ENCODE results near the gene SDR9C7. TPM values are rescaled to one million over a fixed set of nuclear protein-coding genes. Genes with fewer than 3 reads are reported as not detected.
"Not testable (repeated sequence)": the region's sequence is repeated elsewhere in the genome, so short reads cannot be mapped to it uniquely, and the experiment has no call there.

SDR9C7 gene
- total and polyA plus RNA-seq, 2 experiments from 2014 or later: not detected

GRCh38 chr12:56982578-56983236 is 48.5 kb upstream of the SDR9C7 start:
- H3K36me3 Mint-ChIP-seq (ENCODE audit: low read depth); DNase-seq (ENCODE audit: low spot score); H3K4me1 ChIP-seq (ENCODE audit: insufficient read depth); H2AFZ ChIP-seq; H3K9me3 Mint-ChIP-seq; H3K27ac ChIP-seq (ENCODE audit: low read depth); H3F3A ChIP-seq (replicated peaks; ENCODE audit: low read depth); H3K79me2 ChIP-seq (replicated peaks; ENCODE audit: insufficient read depth); ATAC-seq; H3K27me3 ChIP-seq (ENCODE audit: insufficient read depth); H3K4me3 ChIP-seq; H3K4me3 Mint-ChIP-seq; H3K4me1 Mint-ChIP-seq; H3K36me3 ChIP-seq (ENCODE audit: insufficient read depth); H3K4me2 ChIP-seq; H3K27ac Mint-ChIP-seq; H4K20me1 ChIP-seq (replicated peaks; ENCODE audit: insufficient read depth): not testable (repeated sequence)
- H3K27me3 Mint-ChIP-seq (ENCODE audit: insufficient read depth, low read depth, poor library complexity): peaks cover 15% of the 10 kb centered on the region
- H3K9me2 ChIP-seq (ENCODE audit: insufficient read depth): peaks cover 17% of the 10 kb centered on the region

GRCh38 chr12:56980941-56981530 is 46.8 kb upstream of the SDR9C7 start:
- no peak overlapping the region for H3K27ac Mint-ChIP-seq
- H3K4me3 ChIP-seq: no peak overlapping the region
- ATAC-seq: no peak
- peaks cover 17% of the 10 kb centered on the region for H3K9me2 ChIP-seq (ENCODE audit: insufficient read depth)
- H4K20me1 ChIP-seq (replicated peaks; ENCODE audit: insufficient read depth): no peaks in the 10 kb centered on the region
- no peak overlapping the region for H2AFZ ChIP-seq
- no peaks in the 10 kb centered on the region for H3K27me3 ChIP-seq (ENCODE audit: insufficient read depth)
- no peak overlapping the region for H3K4me2 ChIP-seq
- H3K36me3 ChIP-seq (ENCODE audit: insufficient read depth): no peaks in the 10 kb centered on the region
- H3K36me3 Mint-ChIP-seq (ENCODE audit: low read depth): peaks cover 5% of the 10 kb centered on the region; the same call in 1 of the 3 replicates
- no peak overlapping the region for H3K4me3 Mint-ChIP-seq
- 0 out of 3 replicates have a peak, but pooled peaks cover 2% of the 10 kb centered on the region for H3K9me3 Mint-ChIP-seq
- no peaks in the 10 kb centered on the region; the same call in 2 of the 3 replicates for H3K4me1 Mint-ChIP-seq
- H3K79me2 ChIP-seq (replicated peaks; ENCODE audit: insufficient read depth): no peaks in the 10 kb centered on the region
- H3F3A ChIP-seq (replicated peaks; ENCODE audit: low read depth): no peaks in the 10 kb centered on the region
- no peak overlapping the region for H3K27ac ChIP-seq (ENCODE audit: low read depth)
- peaks cover 12% of the 10 kb centered on the region for H3K27me3 Mint-ChIP-seq (ENCODE audit: insufficient read depth, low read depth, poor library complexity)
- DNase-seq (ENCODE audit: low spot score): no peak
- H3K4me1 ChIP-seq (ENCODE audit: insufficient read depth): no peaks in the 10 kb centered on the region
- TF ChIP-seq ZNF114 (CRISPR knock-in tag; IDR thresholded peaks at IDR 0.05) (no peak), CREB1 (CRISPR knock-in tag; IDR thresholded peaks at IDR 0.05; ENCODE audit: low read depth) (no peak), REST (IDR thresholded peaks at IDR 0.05; ENCODE audit: unreplicated experiment) (no peak), EZH2 (IDR thresholded peaks at IDR 0.05; ENCODE audit: low read depth, unreplicated experiment) (no peak), ZNF331 (CRISPR knock-in tag; IDR thresholded peaks at IDR 0.05; ENCODE audit: low read depth) (no peak), JUNB (IDR thresholded peaks at IDR 0.05; ENCODE audit: unreplicated experiment) (no peak), NANOG (IDR thresholded peaks at IDR 0.05; ENCODE audit: borderline replicate concordance) (no peak)
- TF ChIP-seq, protein P1, sequence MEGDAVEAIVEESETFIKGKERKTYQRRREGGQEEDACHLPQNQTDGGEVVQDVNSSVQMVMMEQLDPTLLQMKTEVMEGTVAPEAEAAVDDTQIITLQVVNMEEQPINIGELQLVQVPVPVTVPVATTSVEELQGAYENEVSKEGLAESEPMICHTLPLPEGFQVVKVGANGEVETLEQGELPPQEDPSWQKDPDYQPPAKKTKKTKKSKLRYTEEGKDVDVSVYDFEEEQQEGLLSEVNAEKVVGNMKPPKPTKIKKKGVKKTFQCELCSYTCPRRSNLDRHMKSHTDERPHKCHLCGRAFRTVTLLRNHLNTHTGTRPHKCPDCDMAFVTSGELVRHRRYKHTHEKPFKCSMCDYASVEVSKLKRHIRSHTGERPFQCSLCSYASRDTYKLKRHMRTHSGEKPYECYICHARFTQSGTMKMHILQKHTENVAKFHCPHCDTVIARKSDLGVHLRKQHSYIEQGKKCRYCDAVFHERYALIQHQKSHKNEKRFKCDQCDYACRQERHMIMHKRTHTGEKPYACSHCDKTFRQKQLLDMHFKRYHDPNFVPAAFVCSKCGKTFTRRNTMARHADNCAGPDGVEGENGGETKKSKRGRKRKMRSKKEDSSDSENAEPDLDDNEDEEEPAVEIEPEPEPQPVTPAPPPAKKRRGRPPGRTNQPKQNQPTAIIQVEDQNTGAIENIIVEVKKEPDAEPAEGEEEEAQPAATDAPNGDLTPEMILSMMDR (conservative IDR thresholded peaks at IDR 0.05; ENCODE audit: low read depth in 2 of 2): no peak
- TF ChIP-seq, protein P2, sequence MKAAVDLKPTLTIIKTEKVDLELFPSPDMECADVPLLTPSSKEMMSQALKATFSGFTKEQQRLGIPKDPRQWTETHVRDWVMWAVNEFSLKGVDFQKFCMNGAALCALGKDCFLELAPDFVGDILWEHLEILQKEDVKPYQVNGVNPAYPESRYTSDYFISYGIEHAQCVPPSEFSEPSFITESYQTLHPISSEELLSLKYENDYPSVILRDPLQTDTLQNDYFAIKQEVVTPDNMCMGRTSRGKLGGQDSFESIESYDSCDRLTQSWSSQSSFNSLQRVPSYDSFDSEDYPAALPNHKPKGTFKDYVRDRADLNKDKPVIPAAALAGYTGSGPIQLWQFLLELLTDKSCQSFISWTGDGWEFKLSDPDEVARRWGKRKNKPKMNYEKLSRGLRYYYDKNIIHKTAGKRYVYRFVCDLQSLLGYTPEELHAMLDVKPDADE (IDR thresholded peaks at IDR 0.05): no peak
